HG03025 (cell line): ENCODE measurements around the gene TRANK1.

Source experiments
- ATAC-seq: cut with Tn5 transposase; IDR thresholded peaks from one replicate; pipeline ENCODE4 v1.9.1; 2021; ENCODE audit warnings: mild to moderate bottlenecking, moderate library complexity; ENCODE audit not compliant: unreplicated experiment, low FRiP score

The TRANK1 gene

GRCh38 chr3:36813305-36813704 is 131.5 kb downstream of the TRANK1 start:
- no peak for ATAC-seq

DNA sequence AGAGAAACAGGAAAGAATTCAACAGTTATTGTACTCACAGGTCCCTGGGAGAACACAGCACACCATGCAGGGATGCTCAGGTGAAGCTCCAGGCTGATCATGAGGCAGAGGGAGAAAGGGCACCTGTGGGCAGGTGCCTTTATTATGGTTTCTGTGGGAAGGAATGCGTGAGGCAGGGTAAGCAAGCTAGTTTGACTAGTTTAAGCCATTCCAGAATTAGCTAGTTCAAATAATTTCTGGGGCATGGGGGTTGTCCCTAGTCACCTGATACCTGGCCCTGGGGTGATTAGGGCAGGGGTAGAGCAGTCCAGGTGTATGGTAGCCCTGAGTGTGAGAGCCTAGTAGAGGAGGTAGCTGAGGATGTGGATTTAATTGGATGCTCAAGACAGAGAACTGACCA is 132.6 kb downstream of the TRANK1 start:
- ATAC-seq = no peak

- no peak for ATAC-seq
Measured at GRCh38 chr3:36811768-36812167, 133.1 kb downstream of the TRANK1 start.

DNA sequence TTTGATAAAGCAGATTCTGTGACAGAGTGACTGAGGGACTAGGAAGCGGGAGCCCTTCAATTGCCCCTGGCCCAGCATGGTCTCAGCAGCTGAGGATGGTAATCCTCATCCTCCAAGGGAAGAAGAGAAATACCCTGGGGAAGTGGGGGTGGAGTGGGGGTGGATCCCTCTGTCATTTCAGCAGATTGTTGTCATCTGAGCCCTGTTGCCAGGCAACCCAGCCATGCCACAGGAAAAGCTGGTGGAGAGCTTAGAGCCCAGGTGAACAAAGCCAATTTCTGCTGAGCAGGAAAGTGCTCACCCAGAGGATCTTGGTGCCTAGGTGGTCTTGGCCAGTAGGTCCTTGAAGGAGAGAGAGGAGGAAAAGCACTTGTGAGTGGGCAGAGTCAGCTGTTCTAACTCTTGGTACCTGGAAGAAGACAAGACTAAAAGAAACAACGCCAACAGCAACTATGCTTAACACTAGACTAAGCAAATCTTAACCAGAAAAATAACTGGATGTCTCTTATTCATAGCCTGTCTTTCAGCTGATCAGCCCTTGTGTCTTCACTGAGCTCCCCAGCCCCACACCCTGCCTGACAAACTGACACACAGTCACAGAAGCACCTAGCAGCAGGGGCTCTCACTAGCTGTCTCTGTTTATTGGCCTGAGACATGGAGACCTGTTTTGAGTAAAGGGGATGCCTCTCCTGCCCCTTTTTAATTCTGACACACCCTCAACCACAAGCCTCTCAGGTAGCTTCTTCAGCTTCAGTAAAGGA is 140.4 kb downstream of the TRANK1 start:
- ATAC-seq = no peak

GRCh38 chr3:36803091-36803791 is 141.6 kb downstream of the TRANK1 start:
- ATAC-seq = no peak

DNA sequence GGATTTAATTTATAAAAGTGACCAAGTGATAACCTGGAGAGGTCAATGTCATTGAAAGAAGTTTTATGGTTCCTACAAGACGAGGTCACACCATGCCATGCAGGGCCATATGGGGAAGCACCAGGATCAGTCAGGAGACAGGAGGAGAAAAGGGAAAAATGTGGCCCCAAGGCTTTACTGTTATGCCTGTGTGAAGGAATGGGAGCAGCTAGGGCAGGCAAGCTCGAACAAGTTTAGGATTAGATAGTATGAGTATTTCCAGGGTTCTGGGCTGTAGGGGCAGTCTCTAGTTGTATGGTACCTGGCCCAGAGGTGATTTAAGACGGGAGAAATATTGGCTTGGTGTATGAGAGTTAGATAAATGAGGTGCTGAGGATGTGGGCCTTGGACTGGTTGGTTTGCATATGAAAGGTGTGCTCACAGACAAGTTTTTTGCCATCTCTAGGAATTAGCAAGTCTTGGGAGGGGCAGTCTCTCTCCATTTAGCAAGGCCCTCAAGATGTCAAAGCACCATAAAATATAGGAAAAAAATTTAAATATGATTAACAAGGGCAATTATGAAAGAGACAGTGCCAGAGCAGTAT is 144.2 kb downstream of the TRANK1 start:
- ATAC-seq = no peak

- no peak for ATAC-seq
Measured at GRCh38 chr3:36796881-36797280, 148.0 kb downstream of the TRANK1 start.

GRCh38 chr3:36796161-36796560 is 148.7 kb downstream of the TRANK1 start:
- ATAC-seq = no peak

- no peak for ATAC-seq
Measured at GRCh38 chr3:36795622-36796021, 149.2 kb downstream of the TRANK1 start.

- no peak for ATAC-seq
Measured at GRCh38 chr3:36792342-36792741, 152.5 kb downstream of the TRANK1 start.

DNA sequence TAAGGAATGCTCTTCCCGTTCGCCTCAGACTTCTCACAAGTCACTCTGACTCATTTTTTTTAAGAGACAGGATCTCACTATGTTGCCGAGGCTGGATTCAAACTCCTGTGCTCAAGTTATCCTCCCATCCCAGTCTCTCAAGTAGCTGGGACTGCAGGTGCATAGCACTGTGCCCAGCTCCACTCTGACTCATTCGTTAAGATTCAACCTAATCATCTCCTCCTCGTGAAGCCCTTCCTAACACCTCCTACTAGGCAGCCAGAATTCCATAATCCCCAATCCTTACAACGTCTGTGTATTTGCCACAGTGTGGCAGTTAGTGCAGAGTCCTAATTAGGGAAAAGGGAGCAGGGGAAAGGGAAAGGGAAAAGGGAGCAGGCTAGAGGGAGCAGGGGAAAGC is 154.1 kb downstream of the TRANK1 start:
- ATAC-seq = no peak

GRCh38 chr3:36786921-36787890 is 157.6 kb downstream of the TRANK1 start:
- no peak for ATAC-seq

- ATAC-seq = no peak
Measured at GRCh38 chr3:36784138-36784635, 160.7 kb downstream of the TRANK1 start.

- no peak for ATAC-seq
Measured at GRCh38 chr3:36777424-36778218, 167.2 kb downstream of the TRANK1 start.
